GM18858 (cell line): Measurements from ENCODE around the gene SLC36A1.
"Not testable (repeated sequence)": the region's sequence is repeated elsewhere in the genome, so short reads cannot be mapped to it uniquely, and the experiment has no call there.

ENCODE experiments used
- ATAC-seq: cut with Tn5 transposase; IDR thresholded peaks from one replicate; pipeline ENCODE4 v1.9.1; 2021; ENCODE audit not compliant: unreplicated experiment

SLC36A1 gene

DNA sequence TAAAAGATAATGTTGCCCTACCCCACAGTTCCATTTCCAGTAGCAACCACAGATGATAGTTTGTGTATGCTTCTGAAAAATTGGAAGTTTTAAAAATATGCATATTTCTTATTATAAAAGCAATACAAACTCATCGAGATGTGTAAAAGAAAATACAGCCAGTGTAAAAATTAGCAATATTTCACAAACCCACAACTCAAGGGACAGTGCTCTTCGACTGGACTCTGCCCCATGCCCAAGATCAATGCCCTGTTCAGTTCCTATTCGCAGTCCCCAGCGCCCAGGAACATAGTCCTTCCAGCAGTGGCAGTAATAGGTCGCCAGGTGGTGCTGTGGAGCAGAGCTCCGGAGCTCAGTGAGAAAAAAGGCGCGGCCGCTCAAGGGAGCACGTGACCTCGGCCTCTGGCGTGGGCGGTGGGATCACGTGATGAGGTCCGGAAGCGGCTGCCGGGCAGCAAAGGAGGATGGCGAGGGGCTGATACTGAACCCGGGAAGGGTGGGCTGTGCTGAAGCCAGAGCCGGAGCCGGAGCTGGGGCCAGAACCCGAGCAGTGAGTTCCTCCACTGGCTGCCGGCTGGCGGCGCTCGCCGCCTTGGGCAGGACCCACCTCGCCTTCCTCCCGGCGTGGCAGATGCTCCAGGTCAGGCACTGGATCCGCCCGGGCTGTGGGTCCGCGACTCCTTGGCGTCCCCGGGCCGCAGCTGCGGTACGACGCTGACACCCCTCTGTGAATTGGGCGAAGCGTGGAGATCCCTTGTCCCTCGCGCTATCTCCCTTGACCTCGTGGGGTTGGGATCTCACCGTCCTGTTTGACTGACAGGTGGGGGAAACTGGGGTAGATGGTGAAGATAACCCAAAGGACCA is at the start of gene SLC36A1:
Gene SLC36A1 (plus strand): TSS at position 430 of the 864 bp plus-strand sequence. CDS start 11,190 bp downstream, outside the sequence.
- ATAC-seq = peak; percentile 59

DNA sequence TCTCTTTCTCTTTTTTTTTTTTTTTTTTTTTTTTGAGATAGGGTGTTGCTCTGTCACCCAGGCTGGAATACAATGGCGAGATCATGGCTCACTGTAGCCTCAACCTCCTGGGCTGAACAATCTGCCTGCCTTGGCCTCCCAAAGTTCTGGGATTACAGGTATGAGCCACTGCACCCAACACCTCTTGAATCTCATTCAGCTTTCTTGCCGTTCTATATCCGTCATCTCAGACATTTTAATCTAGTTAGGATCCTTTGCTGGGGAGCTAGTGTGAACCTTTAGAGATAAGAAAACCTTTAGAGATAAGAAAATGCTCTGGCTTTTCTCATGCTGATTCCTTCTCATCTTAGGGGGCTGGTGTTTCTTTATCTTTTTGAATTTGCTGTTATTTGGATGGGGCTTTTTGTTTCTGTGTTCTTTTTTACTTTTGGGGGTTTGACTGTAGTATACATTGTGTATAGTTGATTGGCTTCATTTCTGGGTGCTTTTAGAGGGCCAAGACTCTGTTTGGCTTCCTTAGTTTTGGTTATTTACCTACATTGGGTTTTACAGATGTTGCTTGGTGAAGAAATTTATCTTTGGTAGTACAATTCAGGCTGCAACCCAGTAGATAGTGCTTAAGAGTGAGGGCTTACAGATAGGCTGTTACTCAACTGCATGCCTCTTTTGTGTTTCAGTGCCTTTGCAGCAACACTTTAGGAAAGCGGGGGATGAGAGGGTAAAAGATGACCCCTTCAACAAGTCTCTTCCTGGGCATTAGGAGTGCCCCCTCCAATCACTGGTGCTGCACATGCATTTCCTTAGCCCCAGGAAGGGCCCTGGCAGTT is 41.9 kb upstream of the SLC36A1 start:
- ATAC-seq = no peak

DNA sequence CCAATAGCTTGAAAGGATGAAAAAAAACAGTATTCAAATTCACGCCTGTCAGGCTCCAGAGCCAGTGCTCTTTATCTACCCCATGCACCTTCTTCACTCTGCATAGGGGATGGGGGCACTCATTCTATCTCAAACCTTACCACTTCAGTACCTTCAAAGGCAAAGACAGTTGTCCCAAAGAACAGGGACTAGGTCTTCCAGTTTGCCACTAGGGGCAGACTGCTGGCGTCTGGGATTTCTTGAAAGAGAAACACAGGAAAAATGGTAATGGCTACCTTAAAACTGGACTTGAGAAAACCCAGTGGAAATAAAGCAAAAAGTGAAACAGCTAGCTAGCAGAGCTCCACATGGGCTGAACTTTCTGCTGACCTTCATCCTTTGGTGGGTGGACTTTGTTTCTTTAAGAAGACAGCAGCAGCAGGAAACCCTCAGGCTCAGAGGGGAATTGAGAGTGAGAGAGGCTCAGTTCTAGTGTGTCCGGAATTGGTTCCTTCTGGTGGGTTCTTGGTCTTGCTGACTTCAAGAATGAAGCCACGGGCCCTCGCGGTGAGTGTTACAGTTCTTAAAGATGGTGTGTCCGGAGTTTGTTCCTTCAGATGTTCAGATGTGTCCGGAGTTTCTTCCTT is 41.0 kb upstream of the SLC36A1 start:
- no peak for ATAC-seq

DNA sequence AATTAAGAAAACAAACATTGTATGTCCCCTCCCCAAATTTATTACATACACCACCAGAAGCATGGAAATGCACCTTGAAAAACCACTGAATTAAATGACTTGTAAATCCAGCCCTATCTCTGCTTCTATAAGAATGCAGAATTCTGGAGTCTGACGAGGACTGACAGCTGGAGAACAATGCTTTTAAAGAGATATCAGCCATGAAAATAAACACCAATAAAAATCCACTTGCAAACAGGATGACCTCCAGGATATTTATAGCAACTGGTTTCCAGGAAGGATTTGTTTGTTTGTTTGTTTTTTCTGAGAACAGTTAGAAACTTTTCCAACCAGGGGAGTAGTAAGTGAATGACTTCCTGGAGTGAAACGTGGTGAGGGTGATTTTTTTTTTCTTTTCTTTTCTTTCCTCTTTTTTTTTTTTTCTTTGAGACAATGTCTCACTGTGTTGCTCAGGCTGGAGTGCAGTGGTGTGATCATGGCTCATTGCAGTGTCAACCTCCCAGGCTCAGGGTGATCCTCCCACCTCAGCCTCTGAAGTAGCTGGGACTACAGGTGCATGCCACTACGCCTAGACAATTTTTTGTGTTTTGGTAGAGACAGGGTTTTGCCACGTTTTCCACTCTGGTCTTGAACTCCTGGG is 38.7 kb upstream of the SLC36A1 start:
- no peak for ATAC-seq

DNA sequence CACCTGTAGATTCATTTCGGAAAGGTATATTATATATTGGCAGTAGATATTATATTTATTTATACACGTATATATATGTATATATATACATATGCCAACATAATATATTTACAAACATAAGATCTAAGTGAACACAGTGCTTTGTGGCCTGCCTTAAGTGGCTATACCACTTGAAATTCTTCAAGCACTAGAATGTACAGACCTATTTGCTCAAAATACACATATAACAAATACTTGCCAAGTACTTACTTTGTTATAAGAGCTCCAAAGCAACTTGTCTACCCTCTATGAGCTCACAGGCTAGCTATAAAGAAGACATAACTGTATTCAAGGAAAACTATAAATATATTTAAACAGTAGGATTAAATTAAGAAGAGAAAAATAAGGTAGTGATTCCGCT is 33.6 kb upstream of the SLC36A1 start:
- no peak for ATAC-seq

DNA sequence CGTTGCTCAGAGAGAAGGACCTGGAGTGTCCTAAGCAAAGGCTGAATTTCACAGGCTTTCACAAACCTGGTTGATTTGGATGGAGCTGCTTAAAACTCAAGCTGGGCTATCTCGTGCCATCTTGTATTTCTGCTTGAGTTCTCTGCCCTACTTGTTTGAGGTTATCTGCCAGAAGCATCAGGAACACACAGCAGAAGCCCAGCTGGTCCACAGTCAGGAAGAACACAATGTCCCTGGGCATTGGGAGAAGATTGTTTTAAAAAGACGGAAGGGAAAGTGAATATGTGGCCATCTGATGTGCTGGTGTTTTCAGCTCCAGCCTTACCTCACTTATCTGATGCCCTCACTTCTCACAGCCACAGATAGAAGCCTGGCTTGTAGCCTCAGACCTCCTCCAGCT is 32.9 kb upstream of the SLC36A1 start:
- no peak for ATAC-seq

DNA sequence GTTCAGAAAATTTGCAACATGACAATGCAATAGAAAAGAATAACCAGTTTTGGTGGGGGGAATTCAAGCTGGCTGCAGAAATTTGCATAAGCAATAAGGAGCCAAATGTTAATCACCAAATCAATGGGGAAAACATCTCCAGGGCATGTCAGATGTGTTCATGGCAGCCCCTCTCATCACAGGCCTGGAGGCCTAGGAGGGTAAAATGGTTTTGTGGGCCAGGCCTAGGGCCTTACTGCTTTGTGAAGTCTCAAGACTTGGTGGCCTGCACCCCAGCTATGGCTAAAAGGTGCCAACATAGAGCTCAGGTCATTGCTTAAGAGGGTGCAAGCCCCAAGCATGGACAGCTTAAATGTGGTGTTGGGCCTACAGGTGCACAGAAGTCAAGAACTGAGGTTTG is 29.7 kb upstream of the SLC36A1 start:
- ATAC-seq = no peak

DNA sequence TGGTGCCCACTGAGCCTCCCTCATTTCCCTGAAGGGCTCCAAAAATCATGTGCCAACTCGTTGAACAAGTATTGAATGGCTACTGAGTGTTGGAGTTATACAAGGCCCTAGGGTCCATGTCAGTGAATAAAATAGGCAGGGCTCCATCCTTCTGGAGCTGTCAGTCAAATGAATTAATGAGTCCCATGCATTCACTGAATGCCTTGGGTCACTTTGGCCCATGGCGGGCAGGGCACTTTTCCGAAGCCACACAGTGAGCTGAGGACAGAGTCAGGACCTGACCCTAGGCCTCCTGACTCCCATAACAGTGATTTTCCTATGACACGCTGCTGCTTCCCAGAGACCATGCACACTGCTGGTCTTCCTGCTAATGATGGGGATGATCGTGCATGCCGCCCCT is 27.3 kb upstream of the SLC36A1 start:
- no peak for ATAC-seq

DNA sequence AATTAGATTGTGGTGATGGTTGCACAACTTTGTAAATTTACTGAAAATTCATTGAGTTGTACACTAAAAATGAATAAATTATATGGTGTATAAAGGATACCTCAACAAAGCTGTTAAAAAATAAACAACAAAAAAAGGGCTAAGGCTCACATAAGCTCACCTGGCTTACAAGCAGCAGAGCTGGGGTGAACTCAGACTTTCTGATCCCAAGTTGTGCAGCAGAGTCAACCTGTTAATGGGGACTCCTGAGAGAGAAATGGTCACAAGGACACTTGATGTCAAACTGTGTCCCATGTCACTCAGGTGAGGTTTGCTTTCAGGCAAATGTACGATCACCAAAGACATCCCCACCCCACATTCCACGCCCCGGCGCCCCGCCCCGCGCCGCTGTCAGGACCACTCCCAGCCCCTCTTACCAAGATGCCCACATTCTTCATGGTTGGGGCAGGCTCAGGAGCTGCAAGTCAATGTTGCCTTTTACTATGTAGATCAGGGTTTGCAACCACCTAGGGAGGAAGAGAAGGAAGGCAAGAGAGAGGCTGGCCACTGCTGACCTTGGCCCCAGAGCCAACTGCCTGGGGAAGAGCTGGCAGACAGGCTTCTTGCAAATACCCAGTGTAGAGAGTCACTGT is 22.4 kb upstream of the SLC36A1 start:
- ATAC-seq = no peak

DNA sequence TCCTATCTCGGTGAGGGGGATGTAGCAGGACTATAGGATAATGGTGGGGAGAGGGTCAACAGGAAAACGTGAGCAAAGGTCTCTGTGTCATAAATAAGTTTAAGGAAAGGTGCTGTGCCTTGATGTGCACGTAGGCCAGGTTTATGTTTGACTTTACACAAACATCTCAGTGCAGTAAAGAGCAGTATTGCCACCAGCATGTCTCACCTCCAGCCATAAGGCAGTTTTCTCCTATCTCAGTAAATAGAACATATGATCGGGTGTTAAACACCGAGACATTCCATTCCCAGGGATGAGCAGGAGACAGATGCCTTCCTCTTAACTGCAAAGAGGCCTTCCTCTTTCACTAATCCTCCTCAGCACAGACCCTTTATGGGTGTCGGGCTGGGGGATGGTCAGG is 21.1 kb upstream of the SLC36A1 start:
- not testable (repeated sequence) for ATAC-seq

DNA sequence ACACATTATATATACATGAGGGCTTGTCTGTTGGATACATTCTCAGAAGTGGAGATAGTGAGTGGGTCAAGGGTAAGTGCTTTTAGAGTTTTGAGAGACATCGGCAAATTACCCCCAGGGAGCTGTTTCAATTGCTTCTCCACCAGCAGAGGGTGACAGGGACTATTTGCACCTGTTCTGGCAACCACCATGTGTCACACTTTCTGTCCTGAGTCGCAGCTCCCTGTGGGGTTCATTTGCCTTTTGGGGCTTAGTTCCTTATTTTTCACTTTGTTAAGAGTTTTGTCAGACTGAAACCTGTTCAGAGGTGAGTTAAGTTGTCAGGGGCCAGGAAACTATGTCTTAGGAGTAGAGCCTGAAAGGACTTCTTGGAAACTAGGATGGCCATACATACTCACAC is 20.1 kb upstream of the SLC36A1 start:
- ATAC-seq = peak; percentile 98

DNA sequence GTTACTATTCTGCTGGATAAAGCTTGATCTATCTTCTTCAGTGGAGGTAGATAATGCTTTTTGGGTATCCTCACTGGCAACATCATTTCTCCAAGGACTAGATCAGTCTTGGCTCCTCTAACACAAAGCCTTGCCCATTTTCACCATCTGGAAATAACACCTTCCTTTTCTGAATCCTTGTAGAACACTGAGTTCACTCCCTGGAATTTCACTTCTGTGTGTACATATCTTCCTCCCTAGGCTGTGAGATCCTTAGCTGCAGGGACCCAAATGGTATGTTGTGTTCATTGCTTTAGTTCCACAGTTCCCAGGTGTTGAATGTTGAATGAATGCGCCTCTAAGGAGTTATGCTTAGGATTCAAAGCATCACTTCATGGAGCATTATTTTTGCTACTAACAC is 16.7 kb upstream of the SLC36A1 start:
- no peak for ATAC-seq

DNA sequence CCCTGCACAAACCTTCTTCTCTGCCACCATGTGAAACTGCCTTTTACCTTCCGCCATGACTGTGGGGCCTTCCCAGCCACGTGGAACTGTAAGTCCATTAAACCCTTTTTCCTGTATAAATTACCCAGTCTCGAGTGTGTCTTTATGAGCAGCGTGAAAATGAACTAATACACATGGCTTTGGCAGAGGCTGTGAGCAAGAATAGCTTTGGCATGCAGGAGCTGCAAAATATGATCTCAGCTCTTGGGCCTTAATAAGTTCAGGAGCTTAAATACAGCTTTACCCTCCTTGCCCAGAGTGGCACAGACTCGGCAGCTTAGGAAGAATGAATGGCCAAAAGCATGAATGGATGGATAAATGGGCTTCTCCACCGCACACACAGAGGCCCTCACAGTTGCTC is 15.7 kb upstream of the SLC36A1 start:
- ATAC-seq = no peak

DNA sequence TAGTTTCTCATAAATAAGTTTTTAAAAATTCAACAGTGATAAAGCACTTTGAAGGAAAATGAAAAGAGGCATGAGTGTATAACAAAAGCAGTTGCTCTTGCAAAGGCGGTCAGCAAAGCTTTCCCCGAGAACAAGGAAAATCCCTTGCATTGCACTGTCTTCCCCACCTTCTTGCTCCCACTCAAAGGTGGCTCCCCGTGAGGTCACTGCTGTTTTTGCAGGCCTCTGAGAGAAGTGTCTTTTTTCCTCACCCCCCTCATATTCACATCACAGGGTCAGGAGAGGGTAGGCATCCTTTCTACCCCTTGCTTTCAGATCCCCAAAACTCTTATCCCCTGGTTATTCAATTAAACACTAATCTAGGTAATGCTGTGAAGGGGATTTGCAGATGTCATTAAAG is 15.2 kb upstream of the SLC36A1 start:
- no peak for ATAC-seq

DNA sequence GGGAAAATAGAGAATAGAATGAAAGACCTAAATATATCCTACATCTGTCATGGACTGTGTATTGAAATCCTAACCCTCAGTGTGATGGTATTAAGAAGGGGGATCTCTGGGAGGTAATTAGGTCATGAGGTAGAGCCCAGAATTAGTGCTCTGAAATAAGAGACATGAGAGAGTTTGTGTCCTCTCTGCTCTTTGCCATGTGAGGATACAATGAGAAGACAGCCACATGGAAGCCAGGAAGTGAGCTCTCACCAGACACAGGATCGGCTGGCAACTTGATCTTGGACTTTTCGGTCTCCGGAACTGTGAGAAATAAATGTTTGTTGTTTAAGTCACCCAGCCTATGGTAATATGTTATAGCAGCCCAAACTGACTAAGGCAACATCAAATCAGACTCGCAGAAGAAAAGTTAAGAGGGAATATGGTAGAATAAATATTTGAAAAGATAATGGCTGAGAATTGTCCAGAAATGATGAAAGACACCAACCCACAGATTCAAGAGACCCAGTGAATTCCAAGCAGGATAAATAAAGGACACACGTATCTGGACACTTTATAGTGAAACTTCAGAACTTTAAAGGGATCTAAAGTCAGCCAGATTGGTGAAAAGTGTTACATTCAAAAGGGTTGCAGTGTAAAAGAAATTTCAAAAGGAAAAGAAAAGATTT is 12.7 kb upstream of the SLC36A1 start:
- ATAC-seq = no peak

DNA sequence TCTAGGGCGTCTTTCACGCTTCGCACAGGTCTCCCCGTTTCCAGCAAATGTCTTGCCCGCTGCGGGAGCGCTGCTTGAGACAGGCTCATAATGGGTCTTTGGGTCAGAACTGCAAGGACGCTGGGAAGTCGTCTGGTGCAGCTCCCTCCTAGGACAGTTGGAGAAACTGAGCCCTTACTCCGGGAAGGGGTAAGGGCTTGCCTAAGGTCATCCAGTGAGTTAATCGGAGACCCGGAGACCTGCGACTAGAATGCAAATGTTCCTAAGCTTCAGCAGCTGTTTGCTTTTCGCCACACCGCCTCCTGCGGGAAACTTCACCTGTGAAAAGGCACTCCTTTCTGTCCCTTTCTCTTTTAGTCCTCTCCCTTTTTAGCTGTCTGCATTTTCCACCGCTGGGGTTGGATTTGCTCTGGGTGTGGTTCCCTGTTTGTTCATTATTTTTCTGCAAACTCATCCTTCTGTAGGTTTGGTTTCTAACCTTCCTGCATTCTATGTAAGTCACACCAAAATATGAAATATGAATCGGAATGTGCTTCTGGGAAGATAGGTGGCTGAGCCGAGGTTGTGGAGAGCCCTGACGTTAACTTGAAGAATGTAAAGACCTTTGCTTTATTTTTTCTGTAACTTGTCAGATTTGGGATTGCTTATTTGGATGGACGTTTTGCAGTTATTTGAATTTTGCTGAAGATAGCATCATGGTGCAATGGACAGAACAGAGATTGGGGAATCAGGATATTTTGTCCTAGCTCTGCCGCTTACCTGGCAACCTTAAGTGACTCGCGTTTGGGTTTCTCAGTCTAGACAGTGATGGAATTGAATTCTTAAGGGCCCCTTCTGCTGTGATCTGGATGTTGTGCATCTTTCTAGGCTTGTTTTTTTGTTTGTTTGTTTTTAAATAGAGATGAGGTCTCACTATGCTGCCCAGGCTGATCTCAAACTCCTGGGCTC is 909 bp downstream of the SLC36A1 start:
- ATAC-seq = no peak

DNA sequence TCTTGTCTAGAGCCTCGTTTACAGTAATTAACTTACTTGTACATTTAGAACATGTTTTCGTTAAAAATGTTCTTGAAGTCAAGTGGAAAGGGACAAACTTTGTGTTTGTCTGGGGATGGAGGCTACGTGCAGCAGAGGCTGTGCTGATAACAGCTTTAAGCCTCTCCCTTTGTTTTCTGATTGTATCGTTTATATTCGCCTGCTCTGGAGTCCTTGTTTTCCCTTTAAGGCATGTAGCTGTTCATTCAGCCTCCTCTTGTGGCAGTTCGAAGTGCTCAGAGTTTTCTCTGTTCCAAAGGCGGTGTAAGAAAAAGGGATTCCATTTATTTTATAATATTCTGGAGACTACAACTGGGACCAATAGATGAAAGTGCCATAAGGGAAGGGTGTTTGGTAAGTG is 1.9 kb downstream of the SLC36A1 start:
- ATAC-seq = no peak

DNA sequence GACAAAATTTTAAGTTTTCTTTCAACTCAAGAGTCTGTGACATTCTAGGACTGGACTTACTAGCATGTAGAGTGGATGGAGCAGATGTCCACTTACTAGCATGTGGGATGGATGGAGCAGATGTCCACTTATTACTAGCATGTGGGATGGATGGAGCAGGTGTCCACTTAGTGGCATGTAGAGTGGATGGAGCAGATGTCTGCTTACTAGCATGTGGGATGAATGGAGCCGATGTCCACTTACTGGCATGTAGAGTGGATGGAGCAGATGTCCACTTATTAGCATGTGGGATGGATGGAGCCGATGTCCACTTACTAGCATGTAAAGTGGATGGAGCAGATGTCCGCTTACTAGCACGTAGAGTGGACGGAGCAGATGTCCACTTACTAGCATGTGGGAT is 2.4 kb downstream of the SLC36A1 start:
- no peak for ATAC-seq

DNA sequence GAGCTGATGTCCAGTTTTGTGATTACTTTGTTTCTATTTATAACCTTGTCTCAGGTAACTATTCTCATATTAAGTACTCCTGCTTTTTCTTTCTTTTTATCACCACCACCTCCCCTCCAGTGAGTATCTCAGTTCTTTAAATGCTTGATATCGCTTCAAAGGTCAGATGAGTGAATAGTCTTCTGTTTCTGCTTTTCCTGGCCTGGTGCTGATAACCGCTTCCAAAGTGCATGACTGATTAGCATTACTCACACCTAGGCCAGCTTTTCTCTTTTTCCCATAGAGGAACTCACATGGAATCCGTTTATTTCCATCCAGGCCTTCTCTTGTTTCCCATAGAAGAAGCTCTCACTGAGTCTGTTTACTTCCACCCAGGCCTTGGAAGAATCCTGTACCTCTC is 3.2 kb downstream of the SLC36A1 start:
- no peak for ATAC-seq
